ENCODE results near the gene ANKRD39.

DNA sequence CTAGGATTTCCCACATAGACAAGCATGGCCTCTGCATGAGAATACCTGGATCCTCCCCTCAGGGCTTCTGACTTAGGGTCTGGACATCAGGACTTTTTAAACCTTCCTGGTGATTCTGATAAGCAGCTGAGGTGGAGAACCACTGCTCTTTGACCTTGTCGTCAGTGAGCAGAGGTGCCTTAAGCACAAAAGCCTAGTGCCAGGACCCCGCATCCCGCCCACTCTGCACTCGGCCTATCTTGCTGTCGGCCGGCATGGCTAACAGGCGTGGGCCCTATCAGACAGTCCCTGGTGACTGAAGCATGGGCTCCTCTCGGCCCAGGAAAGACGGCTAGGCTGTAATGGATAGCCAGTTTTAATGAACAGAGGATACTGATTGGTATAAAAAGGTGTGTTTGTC lies 20.2 kb downstream of the ANKRD39 start:
- TF ChIP-seq YY1 (IDR thresholded peaks at IDR 0.05; ENCODE audit: low read depth) (no peak), TAF1 (IDR thresholded peaks at IDR 0.05; ENCODE audit: low read depth) (no peak), TCF12 (IDR thresholded peaks at IDR 0.05; ENCODE audit: low read depth) (no peak), TEAD4 (IDR thresholded peaks at IDR 0.05) (no peak), USF1 (IDR thresholded peaks at IDR 0.05) (no peak), EP300 (IDR thresholded peaks at IDR 0.05; ENCODE audit: borderline replicate concordance) (no peak), REST (IDR thresholded peaks at IDR 0.05; ENCODE audit: low read depth) (no peak), CEBPB (IDR thresholded peaks at IDR 0.05) (no peak), ZBTB7A (IDR thresholded peaks at IDR 0.05; ENCODE audit: low read depth) (no peak)
